ENCODE data around the gene CCDC146.
"Not testable (repeated sequence)": the region's sequence is repeated elsewhere in the genome, so short reads cannot be mapped to it uniquely, and the experiment has no call there.

The CCDC146 gene

DNA sequence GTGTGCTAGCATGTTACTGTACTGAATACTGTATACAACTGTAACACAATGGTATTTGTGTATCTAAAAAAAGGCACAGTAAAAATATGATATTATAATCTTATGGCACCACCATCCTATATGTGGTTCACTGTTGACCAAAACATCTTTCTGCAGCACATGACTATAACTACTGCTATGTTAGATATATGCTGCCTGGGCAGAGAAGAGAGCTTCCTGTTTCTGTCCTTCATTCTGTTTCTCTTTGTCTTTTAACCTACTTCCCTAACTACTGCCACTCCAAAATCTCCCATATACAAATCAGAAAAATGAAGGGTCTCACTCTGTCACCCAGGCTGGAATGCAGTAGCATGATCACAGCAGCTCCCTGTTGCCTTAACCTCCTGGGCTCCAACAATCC, 86.0 kb downstream of the CCDC146 start:
- in situ Hi-C loops (cut with HindIII; ENCODE audit: low sequenced_read_pairs), result no loop called here

DNA sequence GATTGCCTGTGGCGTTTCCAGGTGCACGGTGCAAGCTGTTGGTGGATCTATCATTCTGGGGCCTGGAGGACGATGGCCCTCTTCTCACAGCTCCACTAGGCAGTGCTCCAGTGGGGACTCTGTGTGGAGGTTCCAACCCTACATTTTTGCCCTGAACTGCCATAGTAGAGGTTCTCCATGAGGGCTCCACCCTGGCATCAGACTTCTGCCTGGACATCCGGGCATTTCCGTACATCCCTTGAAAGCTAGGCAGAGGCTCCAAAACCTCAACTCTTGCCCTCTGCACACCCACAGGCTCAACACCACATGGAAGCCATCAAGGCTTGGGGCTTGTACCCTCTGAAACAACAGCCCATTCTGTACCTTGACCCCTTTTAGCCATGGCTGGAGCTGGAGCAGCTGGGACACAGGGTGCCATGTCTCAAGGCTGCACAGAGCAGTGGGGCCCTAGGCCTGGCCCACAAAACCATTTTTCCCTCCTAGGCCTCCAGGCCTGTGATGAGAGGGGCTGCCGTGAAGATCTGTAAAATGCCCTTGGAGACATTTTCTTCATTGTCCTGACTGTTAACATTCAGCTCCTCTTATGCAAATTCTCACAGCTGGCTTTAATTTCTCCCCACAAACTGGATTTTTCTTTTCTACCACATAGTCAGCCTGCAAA, 87.2 kb downstream of the CCDC146 start:
- TF ChIP-seq, protein P1, sequence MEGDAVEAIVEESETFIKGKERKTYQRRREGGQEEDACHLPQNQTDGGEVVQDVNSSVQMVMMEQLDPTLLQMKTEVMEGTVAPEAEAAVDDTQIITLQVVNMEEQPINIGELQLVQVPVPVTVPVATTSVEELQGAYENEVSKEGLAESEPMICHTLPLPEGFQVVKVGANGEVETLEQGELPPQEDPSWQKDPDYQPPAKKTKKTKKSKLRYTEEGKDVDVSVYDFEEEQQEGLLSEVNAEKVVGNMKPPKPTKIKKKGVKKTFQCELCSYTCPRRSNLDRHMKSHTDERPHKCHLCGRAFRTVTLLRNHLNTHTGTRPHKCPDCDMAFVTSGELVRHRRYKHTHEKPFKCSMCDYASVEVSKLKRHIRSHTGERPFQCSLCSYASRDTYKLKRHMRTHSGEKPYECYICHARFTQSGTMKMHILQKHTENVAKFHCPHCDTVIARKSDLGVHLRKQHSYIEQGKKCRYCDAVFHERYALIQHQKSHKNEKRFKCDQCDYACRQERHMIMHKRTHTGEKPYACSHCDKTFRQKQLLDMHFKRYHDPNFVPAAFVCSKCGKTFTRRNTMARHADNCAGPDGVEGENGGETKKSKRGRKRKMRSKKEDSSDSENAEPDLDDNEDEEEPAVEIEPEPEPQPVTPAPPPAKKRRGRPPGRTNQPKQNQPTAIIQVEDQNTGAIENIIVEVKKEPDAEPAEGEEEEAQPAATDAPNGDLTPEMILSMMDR (IDR thresholded peaks at IDR 0.05; ENCODE audit: low read depth, low read length), result no peak
- H3K4me3 ChIP-seq (ENCODE audit: low read depth, low read length), result no peak overlapping the region
- in situ Hi-C loops (cut with HindIII; ENCODE audit: low sequenced_read_pairs), result no loop called here

More for the DNA sequence above, 86.0 kb downstream of the CCDC146 start:
- TF ChIP-seq, protein P1 (IDR thresholded peaks at IDR 0.05; ENCODE audit: low read depth, low read length), result no peak
- DNase-seq (ENCODE audit: low read depth, low spot score), result no peak
- no peak overlapping the region for H3K4me3 ChIP-seq (ENCODE audit: low read depth, low read length)

DNA sequence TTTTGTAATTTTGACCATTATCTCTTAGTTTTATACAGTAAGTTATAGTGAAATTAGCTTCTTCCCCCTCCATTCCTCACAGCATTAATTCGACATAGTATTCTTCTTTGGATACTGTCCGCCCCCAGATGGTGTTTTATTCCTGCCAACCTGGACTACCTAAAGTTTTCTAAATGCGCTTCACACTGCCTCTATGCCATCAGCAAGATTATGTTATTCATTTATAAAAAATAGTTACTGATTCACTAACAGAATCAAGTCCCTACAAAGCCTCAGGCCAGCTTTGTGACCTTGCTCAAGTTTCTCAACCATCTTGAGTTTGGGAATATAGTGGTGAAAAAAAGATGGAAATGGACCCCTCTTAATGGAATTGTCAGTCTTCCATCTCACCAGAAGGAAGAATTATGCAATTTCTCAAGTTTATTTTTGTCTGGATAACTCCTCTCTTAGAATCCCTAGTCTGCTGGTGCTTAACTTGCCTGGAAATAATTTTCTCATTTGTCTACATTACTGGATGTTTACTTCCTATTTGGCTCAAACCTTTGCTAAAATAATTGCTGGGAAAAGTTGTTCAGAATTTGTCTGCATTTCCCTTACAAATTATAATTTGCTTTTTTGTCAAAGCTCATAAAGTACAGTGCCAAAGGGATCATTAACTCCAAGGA, 93.9 kb downstream of the CCDC146 start:
- TF ChIP-seq, protein P1 (IDR thresholded peaks at IDR 0.05; ENCODE audit: low read depth, low read length), result no peak
- DNase-seq (ENCODE audit: low read depth, low spot score), result no peak
- H3K4me3 ChIP-seq (ENCODE audit: low read depth, low read length), result no peak overlapping the region
- in situ Hi-C loops (cut with HindIII; ENCODE audit: low sequenced_read_pairs), result no loop called here

More for the DNA sequence above, 87.2 kb downstream of the CCDC146 start:
- no peak for DNase-seq (ENCODE audit: low read depth, low spot score)

DNA sequence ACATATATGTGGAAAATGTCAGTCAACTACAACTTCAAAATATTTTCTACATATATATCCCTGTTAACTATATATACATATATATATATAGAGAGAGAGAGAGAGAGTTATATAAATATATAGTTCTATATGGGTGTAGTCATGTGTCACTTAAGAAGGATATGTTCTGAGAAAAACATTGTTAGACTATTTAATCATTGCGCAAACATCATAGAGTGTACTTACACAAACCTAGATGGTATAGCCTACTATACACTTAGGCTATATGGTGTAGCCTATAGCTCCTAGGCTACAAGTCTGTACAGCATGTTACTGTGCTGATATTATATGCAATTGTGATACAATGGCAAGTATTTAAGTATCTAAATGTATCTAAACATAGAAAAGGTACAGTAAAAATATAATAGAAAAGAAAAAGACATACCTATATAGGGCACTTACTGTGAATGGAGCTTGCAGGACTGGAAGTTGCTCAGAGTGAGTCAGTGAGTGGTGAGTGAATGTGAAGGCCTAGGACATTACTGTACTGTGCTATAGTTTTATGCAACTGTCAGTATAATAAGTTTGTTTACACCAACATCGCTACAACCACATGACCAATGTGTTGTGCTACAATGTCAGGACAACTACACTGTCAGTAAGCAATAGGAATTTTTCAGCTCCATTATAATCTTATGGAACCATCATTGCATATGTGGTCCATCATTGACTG, 95.2 kb downstream of the CCDC146 start:
- in situ Hi-C loops (cut with HindIII; ENCODE audit: low sequenced_read_pairs), result no loop called here
- H3K4me3 ChIP-seq (ENCODE audit: low read depth, low read length), result no peak overlapping the region
- DNase-seq (ENCODE audit: low read depth, low spot score), result no peak
- TF ChIP-seq, protein P1 (IDR thresholded peaks at IDR 0.05; ENCODE audit: low read depth, low read length), result no peak

DNA sequence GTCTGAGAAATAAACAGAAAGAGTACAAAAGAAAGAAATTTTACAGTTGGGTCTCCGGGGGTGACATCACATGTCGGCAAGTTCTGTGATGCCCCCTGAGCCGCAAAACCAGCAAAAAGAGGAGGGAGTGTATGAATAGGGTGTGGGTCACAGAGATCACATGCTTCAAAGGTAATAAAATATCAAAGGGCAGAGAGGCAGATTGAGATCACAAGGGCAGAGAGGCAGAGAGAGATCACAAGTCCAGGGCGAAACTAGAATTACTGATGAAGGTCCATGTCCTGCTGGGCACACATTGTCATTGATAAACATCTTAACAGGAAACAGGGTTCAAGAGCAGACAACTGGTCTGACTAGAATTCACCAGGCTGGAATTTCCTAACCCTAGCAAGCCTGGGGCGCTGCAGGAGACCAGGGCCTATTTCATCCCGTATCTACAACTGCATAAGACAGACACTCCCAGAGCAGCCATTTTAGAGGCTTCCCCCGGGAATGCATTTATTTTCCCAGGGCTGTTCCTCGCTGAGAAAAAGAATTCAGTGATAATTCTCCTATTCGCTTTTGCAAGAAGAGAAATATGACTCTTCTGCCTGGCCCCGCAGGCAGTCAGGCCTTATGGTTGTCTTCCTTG, 97.4 kb downstream of the CCDC146 start:
- H3K4me3 ChIP-seq (ENCODE audit: low read depth, low read length); DNase-seq (ENCODE audit: low read depth, low spot score); in situ Hi-C loops (cut with HindIII; ENCODE audit: low sequenced_read_pairs): not testable (repeated sequence)

DNA sequence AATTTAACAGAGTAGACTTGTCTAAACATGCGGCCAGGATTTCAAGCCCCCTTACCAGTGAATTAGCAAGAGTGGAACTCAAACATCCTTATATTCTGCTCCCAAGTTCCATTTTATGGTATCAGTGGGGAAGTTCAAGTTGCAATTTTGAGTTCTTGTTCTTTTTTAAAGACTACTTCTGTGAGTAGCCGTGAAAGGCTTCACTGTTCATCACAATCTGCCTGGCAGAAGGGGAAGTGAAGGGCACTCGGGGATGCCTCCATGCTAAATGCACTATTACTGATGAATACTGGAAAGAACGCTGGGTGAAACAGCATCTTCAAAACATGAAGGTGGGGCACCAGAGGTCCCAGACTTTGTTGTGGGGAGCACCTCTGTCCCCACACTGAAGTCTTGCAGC, 99.7 kb downstream of the CCDC146 start:
- H3K4me3 ChIP-seq (ENCODE audit: low read depth, low read length), result no peak overlapping the region
- DNase-seq (ENCODE audit: low read depth, low spot score), result no peak
- in situ Hi-C loops (cut with HindIII; ENCODE audit: low sequenced_read_pairs), result no loop called here
- TF ChIP-seq, protein P1 (IDR thresholded peaks at IDR 0.05; ENCODE audit: low read depth, low read length), result no peak
